ENCODE data around the gene CAPN15.

Gene CAPN15

DNA sequence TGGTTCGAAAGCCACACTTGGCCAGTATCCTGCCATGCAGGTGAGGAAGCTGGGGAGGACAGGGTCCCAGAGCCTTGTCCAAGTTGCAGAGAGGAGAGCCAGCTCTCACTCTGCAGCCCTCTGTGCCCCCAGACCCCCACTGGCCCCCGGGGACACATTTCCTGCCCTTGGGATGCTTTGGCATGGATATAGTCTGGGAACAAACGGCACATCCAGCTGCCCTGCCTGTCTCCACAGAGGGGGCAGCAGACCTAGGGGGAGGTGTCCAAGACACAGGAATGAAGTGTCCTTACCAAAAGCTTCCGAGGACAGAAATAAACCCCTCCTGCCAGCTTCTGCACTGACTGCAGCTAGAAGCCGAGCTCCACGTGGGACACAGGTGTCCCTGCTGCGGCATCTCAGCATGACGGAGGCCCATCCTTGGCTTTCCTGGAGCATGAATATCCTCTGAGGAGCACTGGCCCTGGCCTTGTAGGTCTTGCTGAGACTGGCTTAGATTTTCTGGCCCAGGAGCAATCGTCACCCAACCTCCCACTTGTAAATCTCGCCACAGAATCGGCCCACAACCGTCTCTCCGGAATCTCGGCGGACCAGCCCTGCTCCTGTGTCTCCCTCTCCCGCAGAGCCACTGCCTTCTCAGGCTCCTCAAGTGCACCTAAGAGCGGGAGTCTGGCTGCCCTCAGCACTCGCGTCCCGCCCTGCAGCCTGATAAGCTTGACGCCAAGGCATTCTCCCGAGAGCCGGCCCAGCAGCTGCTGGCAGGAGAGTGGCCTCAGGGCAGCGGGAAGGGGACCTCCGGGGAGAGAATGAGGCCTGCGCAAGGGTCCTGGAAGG lies 1.1 kb upstream of the CAPN15 start:
- no peak for DNase-seq

DNA sequence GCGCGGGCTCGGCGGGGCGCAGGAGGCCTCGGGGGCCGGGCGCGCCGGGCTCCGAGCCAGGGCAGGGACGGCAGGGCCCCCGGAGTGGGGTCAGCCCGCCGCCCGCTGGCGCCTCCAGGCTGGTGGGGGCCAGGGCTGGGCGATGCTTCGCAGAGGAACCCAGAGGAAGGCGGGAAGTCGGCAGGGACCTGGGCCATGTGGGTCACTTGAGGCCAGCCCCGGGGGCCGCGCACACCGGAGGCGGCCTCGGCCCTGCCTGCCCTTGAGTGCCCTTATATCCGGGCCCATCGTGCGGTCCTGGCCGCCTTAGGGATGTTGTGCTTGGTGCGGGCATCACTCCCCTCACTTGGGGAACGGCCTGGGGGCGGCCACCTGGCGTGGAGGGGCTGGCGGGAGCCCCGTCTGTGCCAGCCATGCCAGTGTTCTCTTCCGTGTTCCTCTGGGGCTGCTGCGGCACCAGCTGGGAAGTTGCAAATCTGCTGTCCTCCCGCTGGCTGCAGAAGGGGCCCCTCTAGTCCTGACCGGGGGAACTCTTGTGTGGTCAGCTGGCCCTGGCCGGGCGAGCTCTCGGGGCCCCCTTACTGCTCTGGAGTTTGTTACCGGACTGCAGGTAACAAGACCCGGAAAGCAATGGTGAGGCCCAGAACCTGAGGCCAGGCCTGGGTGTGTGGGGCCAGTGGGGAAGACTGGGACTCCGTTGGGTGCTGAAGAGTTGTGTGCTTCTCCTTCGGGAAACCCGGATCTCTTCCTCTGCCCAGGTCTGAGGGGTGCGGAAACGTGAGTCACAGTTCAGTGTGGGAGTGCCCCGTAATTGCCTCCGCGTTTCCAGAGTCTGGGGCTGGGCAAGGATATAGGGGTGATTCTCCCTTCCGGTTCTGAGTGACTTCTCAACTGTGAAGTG lies 849 bp downstream of the CAPN15 start:
- DNase-seq = peak; percentile 18

DNA sequence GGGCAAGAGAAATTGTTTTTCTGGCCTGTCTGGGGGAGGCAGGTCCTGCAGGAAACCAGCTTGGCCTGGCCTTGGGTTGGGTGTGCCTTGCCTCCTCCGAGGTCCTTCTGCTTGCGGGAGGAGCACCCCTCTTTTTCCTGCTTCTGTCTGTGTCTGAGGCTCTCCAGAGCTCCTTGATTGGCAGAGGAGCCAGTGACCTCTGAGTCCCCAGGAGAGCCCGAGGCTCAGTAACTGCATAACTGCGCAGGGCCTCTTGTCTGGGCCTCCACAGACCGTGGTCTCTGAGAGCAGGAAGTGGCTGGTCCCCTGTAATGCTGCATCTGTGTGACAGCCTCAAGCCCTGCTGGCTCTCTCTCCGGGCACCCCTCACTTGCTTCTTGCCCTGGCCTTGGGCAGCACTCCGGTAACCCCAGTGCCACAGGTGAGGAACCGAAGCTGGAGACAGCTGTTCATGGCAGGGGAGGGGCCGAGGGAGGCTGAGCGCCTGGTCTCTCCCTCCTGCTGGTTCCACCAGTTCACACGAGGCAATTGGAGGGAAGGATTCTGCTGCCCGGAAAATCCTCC lies 1.6 kb downstream of the CAPN15 start:
- DNase-seq = no peak

DNA sequence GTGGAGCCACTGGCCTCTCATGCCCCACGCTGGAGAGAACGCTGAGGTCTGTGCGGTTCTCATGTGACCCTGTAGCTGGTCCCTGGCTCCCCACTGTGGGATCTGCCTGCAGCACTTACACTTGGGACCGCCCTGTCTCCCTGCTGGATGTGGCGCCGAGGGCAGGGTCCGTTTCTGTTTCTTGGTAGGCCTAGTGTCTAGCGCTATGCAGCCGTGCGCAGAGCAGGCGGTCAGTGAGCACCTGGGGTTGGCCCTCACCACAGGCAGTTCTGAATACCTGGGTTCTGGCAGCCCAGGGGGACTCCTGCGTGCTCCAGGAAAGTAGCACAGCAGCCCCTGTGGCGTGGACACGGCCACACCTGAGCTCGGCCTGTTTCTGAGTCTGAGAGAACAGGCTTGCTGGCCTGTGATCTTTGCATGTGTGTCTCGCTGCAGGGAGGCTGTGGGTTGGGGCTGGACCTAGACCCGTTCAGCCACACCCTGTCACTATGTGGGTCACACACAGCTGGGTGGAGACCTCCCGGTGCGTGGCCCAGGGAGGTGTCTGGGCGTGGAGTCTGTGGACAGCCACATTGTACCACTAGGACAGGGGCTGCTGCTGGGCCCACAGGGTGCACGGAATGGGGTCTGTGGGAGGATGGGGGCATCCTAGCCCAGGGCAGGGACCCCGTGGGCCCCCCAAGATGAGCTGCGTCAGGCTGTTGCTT lies 2.8 kb downstream of the CAPN15 start:
- no peak for DNase-seq

DNA sequence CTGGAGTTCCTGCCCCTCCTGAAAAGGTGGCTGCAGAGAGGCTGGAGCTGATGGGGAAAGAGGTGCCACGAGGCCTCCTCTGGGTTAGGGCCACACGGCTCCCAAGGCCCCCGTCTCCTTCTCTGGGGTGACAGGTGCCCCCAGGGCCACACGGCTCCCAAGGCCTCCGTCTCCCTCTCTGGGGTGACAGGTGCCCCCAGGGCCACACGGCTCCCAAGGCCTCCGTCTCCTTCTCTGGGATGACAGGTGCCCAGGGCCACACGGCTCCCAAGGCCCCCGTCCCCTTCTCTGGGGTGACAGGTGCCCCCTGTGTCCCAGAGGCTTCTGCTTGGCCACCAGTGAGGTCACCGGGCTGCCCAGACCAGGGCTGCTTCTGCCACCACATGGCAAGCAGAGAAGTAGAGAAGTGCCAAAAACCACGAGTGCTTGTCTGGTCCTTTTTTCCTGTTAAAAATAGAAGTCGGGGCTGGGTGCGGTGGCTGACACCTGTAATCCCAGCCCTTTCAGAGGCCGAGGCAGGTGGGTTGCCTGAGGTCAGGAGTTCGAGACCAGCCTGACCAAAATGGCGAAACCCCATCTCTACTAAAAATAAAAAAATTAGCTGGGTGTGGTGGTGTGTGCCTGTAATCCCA lies 4.1 kb downstream of the CAPN15 start:
- no peak for DNase-seq

DNA sequence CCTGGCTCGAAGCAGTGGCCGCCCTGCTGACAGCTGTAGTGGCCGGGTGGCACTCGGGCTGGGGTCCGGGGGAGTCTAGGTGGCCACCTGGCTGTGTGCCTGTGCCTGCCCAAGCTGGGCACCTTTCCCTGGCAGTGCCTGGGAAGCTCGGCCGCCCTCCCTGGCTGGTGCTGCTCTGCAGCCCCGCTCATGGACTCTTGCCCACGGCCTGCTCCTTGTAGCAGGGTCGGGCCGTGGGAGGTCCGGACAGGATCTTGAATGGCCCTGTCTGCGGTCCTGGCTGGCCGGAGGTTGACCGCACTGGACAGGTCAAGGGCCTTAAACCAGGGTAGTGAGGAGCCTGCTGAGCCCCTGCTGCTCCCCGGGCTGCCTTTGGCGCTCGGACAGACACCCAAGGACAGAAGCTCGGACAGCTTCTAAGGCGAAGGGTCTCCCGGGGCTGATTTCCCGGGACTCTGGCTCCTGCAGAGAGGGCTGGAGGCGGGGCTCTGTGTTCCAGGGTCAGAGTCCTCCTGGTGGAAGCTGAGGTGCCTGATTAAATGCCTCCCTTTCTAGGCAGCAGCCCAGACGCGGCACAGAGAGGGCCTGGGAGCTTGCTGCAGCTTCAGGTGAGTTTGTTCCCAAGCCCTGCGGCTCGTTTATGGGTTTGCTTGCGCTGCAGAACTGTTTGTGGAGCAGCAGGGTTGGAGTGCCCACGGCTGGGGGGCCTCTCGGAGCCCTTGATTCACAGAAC lies 6.0 kb downstream of the CAPN15 start:
- no peak for DNase-seq

DNA sequence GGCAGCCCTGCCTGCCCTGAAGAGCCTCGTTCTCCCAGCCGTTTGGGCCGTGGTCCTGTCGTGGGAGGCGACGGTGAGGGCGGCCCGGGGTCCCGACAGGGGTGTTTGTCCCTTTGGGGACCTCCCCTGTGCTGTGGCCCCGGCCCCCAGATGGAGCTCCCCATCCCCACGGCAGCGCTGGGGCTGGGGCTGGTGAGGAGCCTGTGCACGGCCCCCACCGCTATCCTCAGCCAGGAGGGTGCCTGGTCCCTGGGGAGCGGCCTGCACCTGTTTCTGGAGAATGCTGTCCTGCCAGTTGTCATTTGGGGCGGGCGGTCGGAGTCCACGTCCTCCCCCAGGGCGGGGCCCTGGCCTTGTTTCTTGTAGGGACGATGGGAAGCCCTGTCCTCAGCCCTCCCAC lies 6.6 kb downstream of the CAPN15 start:
- DNase-seq = no peak

DNA sequence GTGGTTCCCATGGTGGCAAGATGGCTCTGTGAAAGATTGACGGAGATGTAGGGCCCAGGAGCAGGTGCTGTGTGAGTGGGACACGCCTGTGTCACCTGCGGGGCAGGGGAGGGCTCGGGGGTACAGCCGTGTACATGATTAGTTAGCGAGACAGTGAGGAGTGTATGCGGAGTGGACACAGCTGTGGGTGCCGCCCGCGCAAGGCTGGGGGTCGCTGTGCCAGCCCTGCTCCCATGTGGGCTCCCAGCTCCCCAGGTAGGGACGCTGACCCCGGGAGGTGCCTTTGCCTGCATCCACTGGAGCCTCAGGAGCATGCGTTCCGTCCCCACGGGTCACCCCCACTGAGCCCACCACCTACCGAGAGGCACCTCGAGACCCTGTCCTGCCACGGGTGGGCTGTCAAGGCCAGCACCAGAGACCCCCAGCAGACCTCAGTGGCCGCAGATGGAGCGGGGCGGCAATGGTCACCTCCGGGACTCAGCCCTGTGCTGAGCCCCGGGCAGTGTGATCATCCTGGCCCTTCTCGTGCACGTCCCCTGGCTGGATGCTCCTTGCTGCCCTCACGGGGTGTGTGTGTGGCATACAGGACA lies 7.4 kb downstream of the CAPN15 start:
- DNase-seq = no peak

DNA sequence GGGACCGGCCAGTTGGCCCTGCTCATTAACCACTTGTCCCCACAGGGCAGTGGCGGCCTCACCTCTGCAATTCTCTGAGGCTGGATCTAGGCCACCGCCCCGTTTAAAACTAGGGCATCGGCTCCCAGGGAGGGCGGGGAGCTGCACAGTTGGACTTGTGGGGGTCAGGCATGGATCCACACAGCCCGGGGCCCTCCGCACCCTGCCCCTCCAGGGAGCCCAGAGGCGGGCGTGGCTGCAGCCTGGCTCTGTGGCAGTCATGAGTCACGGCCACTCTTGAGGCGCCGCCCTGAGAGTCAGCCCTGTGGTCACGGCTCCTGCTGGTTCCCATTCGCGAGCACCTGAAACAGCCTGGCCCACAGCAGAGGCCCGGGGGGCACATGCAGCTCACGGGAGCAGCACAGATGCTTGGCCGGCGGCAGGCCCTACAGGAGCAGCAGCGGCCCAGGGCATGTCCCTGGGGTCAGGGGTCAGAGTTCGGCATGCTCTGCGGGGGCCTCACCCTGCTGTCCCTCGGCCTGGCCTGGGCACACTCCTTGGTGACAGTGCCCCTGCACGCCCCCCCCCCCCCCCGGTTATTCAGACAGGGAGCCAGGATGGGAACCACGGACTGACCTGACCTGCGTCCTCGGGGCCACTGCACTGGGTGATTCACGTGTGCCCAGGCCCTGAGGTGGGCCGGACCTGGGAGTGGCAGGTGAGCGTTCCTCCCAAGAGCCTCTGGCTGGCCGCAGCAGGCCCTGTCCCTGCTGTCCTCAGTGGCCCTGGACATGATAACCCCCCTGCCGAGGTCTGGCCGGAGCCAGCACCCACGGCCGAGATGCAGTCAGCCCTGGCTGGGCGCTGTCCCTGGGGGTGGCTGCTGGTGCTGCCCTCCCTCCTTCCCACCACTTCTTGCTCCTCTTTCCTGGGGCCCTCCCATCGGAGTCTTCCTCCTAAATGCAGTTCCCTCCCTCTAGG lies 8.2 kb downstream of the CAPN15 start:
- DNase-seq = no peak

DNA sequence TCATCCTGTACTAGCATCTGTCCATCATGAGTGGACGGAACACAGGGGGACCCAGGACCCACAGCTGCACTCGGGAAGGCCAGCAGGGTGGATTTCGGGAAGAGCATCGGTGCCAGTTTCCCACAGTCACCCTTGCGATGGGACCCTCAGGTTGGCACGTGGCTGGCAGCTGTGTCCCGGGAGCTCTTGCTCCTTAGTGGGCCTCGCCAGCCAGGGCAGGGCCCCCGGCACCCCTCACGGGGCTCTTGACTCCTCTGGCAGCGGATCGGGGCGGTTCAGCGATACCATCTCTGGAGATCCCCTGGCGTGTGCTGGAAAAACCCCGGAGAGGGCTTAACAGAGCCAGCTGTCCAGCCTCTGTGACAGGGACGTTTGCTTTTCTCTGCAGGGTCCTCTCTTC lies 9.2 kb downstream of the CAPN15 start:
- DNase-seq = no peak

DNA sequence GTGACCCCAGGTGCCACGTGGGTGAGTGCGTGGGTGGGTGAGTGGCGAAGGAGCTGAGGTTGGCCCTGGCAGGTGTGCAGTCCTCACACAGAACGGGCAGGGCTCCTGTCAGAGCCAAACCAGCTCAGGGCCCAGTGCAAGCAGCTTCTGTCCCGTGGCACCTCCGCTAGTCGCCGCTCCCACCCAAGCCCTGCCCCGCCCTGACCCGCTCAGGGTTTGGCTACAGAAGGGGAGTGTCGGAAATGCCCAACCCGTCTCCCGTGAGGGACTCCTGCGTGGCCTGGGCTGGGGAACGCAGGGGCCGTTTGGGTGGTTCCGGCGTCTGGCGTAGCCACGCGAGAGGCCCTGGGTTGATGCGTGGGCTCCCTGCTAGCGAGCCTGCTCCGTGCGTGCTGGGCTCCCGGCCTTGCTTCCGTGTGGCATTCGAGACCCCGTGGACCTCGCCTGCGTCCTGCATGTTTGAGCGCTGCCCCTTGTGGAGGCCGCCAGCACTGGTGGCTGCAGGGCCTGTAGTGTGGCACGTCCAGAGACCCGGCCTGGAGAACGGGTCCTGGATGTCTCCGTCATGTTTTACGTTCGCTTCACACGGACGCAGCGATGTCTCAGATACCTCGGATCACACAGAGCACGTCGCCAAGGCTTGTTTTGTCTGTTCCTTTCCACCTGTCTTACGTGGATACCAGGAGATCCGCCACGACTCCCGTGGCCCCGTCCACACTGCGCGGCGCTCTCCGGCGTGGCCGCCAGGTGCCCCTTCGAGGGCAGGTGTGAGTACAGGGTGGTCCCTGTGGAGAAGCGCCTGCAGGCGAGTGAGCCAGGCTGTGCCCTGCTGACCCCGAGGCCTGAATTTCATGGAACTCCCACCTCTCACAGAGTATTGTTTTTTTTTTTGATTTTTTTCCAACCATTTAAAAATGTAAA lies 10.2 kb downstream of the CAPN15 start:
- no peak for DNase-seq

DNA sequence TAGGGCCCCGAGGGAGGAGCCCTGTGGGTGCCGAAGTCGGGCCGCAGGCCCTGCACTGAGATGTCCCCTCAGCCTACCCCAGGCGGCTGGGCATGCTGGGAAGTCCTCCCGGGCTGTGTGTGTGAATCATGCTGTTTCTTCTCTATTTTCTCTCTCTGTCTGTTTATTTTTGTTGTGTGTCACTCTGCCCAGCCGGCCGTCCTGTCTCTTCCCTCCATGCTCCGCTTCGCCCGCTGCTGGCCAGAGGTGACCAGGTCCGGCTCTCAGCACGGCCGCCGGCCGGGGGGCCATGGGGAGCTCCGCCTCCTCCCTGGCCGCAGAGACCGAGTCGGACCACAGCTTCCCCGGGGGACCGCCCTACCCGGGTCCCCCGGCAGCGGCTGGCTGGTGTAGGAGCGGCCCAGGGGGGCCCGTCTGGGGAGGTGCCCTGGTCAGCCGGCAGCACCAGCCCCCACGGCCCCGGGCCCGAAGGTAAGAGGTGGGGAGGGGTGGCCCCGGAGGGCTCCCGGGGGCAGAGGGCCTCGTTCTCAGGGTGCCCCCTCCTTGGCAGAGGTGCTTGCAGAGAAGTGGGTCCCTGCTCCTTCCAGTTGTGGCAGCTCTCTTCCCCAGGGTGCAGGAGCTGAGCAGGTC lies 12.5 kb downstream of the CAPN15 start:
- no peak for DNase-seq

DNA sequence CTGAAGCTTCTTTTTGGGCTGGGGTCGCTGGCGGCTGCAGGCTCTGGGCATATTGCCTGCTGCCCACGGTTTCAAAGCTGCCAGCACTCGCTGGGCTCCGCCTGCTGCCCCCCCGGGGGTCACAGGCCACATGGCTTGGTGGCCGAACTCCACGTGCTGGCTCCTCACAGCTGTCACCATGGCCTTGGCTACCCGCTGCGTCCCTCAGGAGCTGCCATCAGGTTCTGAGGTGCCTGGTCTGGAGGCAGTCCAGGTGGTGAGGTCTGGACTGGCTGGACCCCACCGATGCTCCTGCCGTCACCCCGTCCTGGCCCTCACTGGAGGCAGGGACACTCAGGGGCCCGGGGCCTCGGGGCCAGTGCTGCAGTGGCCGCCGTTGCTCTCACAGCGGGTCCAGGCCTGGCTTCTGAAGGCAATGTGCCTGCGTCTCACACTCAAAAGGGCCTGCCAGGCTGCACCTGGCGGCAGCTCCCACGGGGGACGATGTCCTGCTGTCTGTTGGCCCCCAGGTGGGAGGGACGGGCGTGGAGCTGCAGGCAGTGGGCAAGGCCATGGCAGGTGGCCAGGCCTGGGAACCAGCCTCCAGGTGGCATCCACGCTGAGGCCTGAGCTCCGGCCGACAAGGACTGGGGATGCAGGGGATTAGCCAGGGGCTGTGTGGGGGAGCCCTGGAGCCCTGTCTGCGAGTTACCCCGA lies 13.3 kb downstream of the CAPN15 start:
- DNase-seq = no peak

DNA sequence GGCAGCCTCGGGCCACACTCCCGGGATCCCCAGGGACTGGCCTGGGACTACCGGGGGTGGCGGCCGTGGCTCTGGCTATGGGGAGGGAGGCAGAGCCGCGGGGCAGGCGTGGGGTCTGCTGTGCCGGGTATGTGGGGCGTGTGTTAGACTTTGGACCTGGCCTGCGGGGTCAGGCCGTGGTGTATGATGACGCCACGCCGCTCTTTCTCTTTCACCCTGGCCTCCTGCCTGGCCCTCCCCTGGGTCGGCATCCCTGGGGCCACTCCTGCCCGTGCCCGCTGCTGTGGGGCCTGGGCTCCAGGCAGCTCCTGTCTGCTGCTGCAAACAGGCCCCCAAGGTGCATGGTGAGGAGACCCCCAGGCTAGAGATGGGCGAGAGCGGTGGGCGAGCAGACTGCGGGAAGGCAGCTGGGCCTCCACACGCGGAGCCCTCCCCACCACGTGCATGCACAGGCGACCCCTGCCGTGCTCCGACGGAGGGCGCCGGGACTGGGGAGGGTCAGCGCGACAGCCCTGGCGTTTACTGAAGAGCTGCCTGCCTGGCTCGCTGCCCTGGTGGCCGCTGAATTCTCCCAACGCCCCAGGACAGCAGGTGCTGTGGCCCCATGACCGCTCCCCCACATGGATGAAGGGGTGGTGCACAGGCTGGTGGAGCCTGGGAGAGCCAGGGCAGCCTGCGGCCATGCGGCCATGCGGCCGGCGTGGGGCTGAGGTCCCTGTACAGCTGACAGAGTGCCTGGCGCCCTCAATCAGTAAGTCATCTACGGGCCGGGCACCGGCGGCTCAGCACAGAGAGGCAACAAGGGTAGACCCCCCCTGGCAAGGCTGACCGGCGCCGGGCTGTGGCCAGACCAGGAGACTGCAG lies 16.0 kb downstream of the CAPN15 start:
- DNase-seq = no peak

DNA sequence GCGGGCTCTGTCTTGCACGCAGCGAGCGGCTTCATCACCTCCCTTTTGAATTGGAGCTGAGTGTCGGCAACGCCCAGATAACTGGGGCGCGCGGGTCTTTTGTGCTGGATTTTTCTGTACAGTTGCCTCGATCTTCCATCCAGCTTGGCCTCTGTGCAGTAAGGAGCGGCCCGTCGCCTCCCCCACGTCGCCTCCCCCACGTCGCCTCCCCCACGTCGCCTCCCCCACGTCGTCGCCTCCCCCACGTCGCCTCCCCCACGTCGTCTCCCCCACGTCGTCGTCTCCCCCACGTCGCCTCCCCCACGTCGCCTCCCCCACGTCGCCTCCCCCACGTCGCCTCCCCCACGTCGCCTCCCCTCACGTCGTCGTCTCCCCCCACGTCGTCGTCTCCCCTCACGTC lies 17.0 kb downstream of the CAPN15 start:
- no peak for DNase-seq

DNA sequence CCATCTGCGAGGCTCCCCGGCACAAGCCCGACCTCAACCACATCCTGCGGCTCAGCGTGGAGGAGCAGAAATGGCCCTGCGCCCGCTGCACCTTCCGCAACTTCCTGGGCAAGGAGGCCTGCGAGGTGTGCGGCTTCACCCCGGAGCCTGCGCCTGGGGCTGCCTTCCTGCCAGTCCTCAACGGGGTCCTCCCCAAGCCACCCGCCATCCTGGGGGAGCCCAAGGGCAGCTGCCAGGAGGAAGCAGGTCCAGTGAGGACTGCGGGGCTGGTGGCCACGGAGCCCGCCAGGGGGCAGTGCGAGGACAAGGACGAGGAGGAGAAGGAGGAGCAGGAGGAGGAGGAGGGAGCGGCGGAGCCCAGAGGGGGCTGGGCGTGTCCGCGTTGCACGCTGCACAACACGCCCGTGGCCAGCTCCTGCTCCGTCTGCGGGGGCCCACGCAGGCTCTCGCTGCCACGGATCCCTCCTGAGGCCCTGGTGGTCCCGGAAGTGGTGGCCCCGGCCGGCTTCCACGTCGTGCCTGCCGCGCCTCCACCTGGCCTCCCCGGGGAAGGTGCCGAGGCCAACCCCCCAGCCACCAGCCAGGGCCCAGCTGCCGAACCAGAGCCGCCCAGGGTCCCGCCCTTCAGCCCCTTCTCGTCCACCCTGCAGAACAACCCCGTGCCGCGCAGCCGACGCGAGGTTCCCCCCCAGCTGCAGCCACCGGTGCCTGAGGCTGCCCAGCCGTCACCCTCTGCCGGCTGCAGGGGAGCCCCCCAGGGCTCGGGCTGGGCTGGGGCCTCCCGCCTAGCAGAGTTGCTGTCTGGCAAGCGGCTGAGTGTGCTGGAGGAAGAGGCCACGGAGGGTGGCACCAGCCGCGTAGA lies 19.6 kb downstream of the CAPN15 start:
- peak; percentile 42 for DNase-seq
